Cardiac fibroblast (primary cell): ENCODE measurements around the gene PRKG1.

Source experiments
- DNase-seq, 2 donors: peaks; one replicate each; pipeline versions ENCODE4 v3.0.0 to v3.0.0-alpha.2; 2010; ENCODE audit warnings: low read depth in 2 of 2
- H3K4me3 ChIP-seq, 2 donors: replicated peaks in 1 of 2; 1 replicate in 1 of 2; 2 replicates in 1 of 2; pipeline ENCODE4 v1.5.1; 2011; ENCODE audit warnings: low read depth in 2 of 2, low read length in 2 of 2, mild to moderate bottlenecking in 2 of 2, moderate library complexity in 1 of 2
- TF ChIP-seq, protein P1 (sequence below): IDR thresholded peaks from one replicate; pipeline ENCODE4 v1.5.1; 2011; ENCODE audit warnings: low read depth, mild to moderate bottlenecking, low read length, inconsistent platforms

The PRKG1 gene

GRCh38 chr10:52027055-52027705 is 952.9 kb downstream of the PRKG1 start:
- TF ChIP-seq, protein P1, sequence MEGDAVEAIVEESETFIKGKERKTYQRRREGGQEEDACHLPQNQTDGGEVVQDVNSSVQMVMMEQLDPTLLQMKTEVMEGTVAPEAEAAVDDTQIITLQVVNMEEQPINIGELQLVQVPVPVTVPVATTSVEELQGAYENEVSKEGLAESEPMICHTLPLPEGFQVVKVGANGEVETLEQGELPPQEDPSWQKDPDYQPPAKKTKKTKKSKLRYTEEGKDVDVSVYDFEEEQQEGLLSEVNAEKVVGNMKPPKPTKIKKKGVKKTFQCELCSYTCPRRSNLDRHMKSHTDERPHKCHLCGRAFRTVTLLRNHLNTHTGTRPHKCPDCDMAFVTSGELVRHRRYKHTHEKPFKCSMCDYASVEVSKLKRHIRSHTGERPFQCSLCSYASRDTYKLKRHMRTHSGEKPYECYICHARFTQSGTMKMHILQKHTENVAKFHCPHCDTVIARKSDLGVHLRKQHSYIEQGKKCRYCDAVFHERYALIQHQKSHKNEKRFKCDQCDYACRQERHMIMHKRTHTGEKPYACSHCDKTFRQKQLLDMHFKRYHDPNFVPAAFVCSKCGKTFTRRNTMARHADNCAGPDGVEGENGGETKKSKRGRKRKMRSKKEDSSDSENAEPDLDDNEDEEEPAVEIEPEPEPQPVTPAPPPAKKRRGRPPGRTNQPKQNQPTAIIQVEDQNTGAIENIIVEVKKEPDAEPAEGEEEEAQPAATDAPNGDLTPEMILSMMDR, result no peak
- H3K4me3 ChIP-seq, result no peak overlapping the region
- peak in 1 of 2 donors; percentile 64 for DNase-seq

DNA sequence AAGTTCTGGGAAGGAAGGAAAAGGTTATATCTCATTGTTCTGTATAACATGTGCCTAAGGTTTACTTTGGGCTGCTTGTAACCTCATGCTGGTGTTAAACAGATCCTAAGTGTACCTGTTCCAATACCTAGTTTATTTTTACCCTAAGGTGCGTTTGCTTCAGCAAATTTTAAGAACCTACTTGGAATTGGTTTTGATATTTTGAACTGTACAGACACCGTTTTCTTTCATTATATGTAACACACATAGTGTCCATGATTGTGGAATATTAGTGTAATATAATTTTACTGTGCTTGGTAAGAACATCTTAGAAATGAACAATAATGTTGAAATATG is 954.2 kb downstream of the PRKG1 start:
- TF ChIP-seq, protein P1, result no peak
- DNase-seq, result no peak
- no peak overlapping the region for H3K4me3 ChIP-seq

DNA sequence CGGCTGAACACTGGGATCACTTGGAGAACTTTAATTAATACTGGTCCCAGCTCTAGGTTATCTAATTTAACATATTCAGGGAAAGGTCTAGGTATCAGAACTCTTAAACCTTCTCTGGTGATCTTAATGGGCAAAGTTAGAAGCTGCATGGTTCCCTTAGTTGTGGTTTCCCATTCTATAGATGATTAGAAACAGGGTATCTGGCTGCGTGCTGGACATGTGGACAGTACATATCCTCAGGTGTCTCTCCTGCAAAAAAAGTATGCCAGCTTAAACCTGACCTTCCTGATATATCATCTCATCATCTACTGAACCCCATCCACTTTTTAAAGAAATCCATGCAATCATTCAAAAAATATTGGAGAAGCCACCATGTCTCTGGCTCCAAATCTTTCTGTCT is 955.3 kb downstream of the PRKG1 start:
- no peak for DNase-seq
- TF ChIP-seq, protein P1, result no peak
- H3K4me3 ChIP-seq, result no peak overlapping the region

DNA sequence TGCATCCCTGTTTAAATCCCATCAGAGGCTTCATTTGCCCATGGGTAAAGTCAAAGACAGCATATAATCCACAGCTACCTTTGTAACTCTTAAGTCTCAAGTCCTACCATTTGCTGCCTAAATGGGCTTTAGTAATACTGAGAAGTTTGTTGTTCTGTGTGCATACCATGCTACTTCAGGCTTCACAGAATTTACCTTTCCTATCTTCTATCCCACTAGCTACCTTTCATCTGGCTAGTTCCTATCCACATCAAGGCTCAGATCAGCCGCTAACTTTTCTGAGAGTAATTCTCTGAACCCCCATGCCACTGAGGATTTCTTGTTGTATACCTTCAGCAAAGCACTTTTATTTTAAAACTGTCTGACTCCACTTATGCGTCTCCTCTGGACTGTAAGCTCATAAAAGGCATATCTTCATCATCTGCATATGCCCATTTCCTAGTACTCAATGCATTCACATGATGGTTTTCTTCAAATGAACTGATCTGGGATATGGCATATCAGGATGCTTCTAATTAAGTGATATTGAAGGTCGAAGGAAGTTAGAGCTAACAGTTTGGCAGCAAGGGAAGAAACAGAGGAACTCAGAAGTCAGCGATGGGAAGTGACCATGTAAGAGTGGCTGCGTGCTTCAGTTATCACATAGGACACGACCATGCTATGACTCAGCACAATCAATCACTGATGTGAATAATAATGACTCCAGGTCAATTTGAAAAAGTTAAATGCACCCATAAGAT is 955.9 kb downstream of the PRKG1 start:
- H3K4me3 ChIP-seq, result no peak overlapping the region

DNA sequence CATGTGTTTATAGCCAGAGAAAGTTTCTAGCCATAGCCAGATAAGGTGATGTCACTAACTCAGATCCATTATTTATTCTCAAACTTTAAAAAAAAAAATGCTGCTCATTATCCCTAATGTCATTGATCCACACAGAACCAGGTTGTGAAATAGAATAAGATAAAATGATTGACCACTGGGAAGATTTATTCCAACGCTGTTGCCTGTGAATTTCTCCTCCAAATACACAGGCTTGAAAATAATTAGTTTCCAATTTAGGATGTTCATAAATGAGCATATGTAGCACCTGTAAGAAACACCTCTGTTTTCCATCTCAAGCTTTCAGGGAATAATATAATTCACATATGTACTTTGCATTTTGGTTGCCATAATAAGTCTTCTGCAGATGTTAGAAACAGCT is 956.7 kb downstream of the PRKG1 start:
- TF ChIP-seq, protein P1, result no peak
- no peak overlapping the region for H3K4me3 ChIP-seq
- no peak for DNase-seq

More for the DNA sequence above, 955.9 kb downstream of the PRKG1 start:
- peak; percentile 17 to 54 for DNase-seq
- TF ChIP-seq, protein P1, result no peak

DNA sequence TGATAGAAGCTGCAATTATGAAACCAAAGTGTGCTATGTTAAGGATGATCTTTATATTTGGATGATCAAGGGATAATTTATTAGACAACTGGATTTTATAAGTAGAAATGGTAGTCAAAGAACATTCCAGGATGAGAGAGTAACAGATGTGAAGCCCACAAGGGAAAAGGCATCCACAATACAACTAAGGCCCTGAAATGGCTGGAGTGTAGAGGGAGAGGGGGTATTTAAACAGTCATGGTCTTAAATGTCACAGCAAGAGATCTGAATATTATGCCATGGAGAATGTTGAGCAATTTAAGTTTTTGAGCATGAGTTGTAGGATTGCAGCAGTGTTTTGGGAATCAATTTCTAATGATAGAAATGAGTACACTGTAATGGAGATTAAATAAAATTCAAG is 957.5 kb downstream of the PRKG1 start:
- peak; percentile 3 to 17 for DNase-seq
- TF ChIP-seq, protein P1, result no peak
- H3K4me3 ChIP-seq, result no peak overlapping the region
